Activated CD4-positive, alpha-beta memory T cell treated with anti-CD3 and anti-CD28 coated beads, Interleukin-2, amount 10 ng/mL, durations not matched to agents 7 days and 5 days (primary cell): ENCODE measurements around the gene EIF2B2. TPM values are rescaled to one million over a fixed set of nuclear protein-coding genes. Genes with fewer than 3 reads are reported as not detected.
"Not testable (repeated sequence)": the region's sequence is repeated elsewhere in the genome, so short reads cannot be mapped to it uniquely, and the experiment has no call there.

Experiments used
- CTCF ChIA-PET: fragments of 350-600 bp; sonication (Branson Sonifier 250); formaldehyde crosslinking; loops from one replicate; lab custom pipeline; 2021; ENCODE audit warnings: antibody characterized with exemption, inconsistent platforms; lab: Charles Lee
- POLR2A ChIA-PET: fragments of 350-600 bp; sonication (Branson Sonifier 250); formaldehyde crosslinking; loops from one replicate; lab custom pipeline; 2021; ENCODE audit warnings: antibody characterized with exemption; lab: Charles Lee
- DNase-seq: peaks from one replicate; pipeline ENCODE4 v3.0.0-alpha.2; 2020
- H3K27ac Mint-ChIP-seq: one replicate; pipeline ENCODE4 v1.8.0; 2021; ENCODE audit warnings: mild to moderate bottlenecking, mixed read lengths
- H3K27me3 Mint-ChIP-seq: one replicate; pipeline ENCODE4 v1.8.0; 2021; ENCODE audit warnings: mixed read lengths
- H3K36me3 Mint-ChIP-seq: one replicate; pipeline ENCODE4 v1.8.0; 2021; ENCODE audit warnings: low read depth, mixed read lengths
- H3K4me1 Mint-ChIP-seq: one replicate; pipeline ENCODE4 v1.8.0; 2021; ENCODE audit warnings: mixed read lengths
- H3K4me3 Mint-ChIP-seq: one replicate; pipeline ENCODE4 v1.8.0; 2021; ENCODE audit warnings: mild to moderate bottlenecking, mixed read lengths
- H3K9me3 Mint-ChIP-seq: one replicate; pipeline ENCODE4 v1.8.0; 2021; ENCODE audit warnings: mixed read lengths
- total RNA-seq, 2 experiments: library from RNA; stranded (reverse); gene quantifications; one replicate each; pipeline ENCODE4 v1.2.3, GENCODE V29; 2021

Gene EIF2B2
- total RNA-seq, 2 experiments from 2014 or later = 63.7 to 64.0 TPM

GRCh38 chr14:74982661-74983060 is 20.1 kb upstream of the EIF2B2 start:
- Mint-ChIP-seq H3K4me1 (no peaks in the 10 kb centered on the region), H3K4me3 (no peak overlapping the region), H3K27me3 (no peaks in the 10 kb centered on the region), H3K27ac (no peak overlapping the region), H3K36me3 (no peaks in the 10 kb centered on the region), H3K9me3 (no peaks in the 10 kb centered on the region)
- ChIA-PET POLR2A (no interaction called here), CTCF (no interaction called here)
- no peak for DNase-seq

DNA sequence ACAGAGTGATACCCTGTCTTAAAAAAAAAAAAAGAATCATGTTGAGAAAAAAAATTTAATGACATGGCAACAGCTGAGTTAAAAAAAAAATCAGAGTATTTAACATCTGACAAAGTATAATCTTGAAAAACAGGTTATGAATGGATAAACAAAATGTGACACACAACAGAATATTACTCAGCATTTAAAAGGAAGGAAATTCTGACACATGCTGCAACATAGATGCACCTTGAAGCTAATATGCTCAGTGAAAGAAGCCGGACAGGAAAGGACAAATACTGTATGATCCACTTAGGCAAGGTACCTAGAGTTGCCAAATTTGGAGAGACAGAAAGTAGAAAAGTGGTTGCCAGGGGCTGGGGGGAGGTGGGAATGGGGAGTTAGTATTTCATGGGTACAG is 19.4 kb upstream of the EIF2B2 start:
- no peaks in the 10 kb centered on the region for H3K36me3 Mint-ChIP-seq
- H3K4me1 Mint-ChIP-seq = no peaks in the 10 kb centered on the region
- H3K27me3 Mint-ChIP-seq = peaks cover 1% of the 10 kb centered on the region
- H3K27ac Mint-ChIP-seq = no peak overlapping the region
- H3K4me3 Mint-ChIP-seq = no peak overlapping the region
- POLR2A ChIA-PET = no interaction called here
- no peak for DNase-seq
- no peaks in the 10 kb centered on the region for H3K9me3 Mint-ChIP-seq
- CTCF ChIA-PET = no interaction called here

DNA sequence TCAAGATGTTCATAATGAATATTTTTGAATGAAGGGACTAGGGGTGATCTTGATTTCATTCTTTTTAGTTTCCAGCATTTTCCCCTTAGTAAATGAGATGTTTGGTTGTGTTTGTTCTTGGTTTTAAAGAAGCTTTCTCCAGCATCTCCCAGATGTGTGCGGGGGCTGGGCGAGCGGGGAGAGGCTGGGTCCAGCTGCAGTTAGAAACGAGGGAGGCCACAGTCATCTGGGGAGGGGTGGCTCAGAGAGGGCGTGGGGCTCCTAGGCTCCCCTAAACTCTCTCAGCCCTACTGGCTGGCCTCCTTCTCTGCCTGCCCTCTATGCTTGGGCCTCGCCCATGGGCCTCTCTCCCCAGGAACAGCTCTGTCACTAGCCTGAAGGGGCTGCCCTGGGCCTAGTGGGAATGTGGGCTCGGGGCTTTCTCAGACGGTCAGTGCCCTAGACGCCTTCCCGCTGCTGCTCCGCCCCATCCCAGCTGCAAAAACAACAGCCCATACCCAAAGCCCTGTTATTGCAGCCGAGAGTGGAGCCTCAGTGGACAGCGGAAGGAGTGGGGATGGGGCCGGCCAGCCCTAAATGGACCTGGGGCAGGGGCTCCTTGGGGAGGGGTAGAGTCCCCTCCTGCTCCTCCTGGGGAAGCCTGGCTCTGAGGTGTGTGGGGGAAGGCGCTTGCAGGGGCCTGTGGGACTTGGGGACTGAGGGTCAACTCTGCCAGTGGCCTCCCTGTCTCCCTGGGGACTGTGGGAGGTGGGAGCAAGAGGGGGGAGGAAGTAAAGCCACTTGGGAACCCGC is 18.3 kb upstream of the EIF2B2 start:
- Mint-ChIP-seq H3K36me3 (no peaks in the 10 kb centered on the region), H3K4me1 (no peaks in the 10 kb centered on the region), H3K4me3 (no peak overlapping the region), H3K27me3 (peaks cover 1% of the 10 kb centered on the region), H3K27ac (no peak overlapping the region), H3K9me3 (no peaks in the 10 kb centered on the region)
- no peak for DNase-seq
- ChIA-PET CTCF (no interaction called here), POLR2A (interaction anchor here (0.6 kb wide), 1 partner anchor 86 kb away, joined by 4 read pairs; no protein-coding TSS in a partner anchor)

DNA sequence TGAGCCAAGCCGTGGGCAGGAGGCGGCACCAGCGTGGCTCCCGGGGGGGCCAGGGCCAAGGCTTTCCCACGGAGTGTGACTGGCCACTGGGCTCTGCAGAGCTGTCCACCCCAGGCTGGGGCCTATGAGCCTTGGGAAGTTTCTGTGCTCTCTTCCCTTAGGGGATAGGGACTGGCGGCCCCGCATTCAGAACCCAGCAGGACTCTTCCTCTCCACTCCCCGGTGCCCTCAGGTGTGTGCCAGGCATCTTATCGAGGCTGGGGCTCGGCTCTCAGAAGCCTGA is 17.8 kb upstream of the EIF2B2 start:
- CTCF ChIA-PET = no interaction called here
- Mint-ChIP-seq H3K27ac (no peak overlapping the region), H3K27me3 (peaks cover 1% of the 10 kb centered on the region), H3K36me3 (no peaks in the 10 kb centered on the region), H3K4me1 (no peaks in the 10 kb centered on the region), H3K4me3 (no peak overlapping the region), H3K9me3 (no peaks in the 10 kb centered on the region)
- POLR2A ChIA-PET = no interaction called here
- DNase-seq = no peak

GRCh38 chr14:74985806-74986205 is 16.9 kb upstream of the EIF2B2 start:
- H3K27me3 Mint-ChIP-seq = peaks cover 4% of the 10 kb centered on the region
- CTCF ChIA-PET = no interaction called here
- no peaks in the 10 kb centered on the region for H3K4me1 Mint-ChIP-seq
- H3K4me3 Mint-ChIP-seq = no peak overlapping the region
- POLR2A ChIA-PET = no interaction called here
- no peak overlapping the region for H3K27ac Mint-ChIP-seq
- no peaks in the 10 kb centered on the region for H3K9me3 Mint-ChIP-seq
- H3K36me3 Mint-ChIP-seq = no peaks in the 10 kb centered on the region
- DNase-seq = no peak

DNA sequence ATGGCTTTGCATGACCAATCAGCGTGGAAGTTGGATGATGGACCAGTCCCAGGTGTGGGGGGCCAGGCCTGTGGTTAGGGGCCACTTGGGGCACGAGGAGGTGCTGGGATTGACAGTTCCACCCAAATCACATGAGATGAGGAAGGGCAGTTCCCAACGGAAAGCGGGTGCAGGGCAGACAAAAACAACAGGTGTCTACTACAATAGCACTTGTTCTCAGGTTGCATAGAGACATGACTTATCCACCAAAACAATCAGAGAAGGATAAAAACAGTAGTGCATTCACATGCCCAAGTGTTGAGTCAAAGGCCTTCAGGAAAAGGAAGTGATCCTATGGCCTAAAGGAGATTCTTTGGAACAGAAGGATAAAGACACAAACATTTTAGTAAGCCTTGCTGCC is 14.6 kb upstream of the EIF2B2 start:
- Mint-ChIP-seq H3K4me3 (no peak overlapping the region), H3K27ac (no peak overlapping the region), H3K4me1 (no peaks in the 10 kb centered on the region), H3K36me3 (no peaks in the 10 kb centered on the region), H3K9me3 (no peaks in the 10 kb centered on the region), H3K27me3 (peaks cover 4% of the 10 kb centered on the region)
- no peak for DNase-seq
- POLR2A ChIA-PET = interaction anchor here (0.9 kb wide), 2 partner anchors 14 to 16 kb away, joined by 3 to 5 read pairs; partner anchors contain the start of gene EIF2B2
- CTCF ChIA-PET = no interaction called here

GRCh38 chr14:74988993-74989392 is 13.7 kb upstream of the EIF2B2 start:
- no peak for DNase-seq
- Mint-ChIP-seq H3K27ac (no peak overlapping the region), H3K27me3 (peaks cover 4% of the 10 kb centered on the region), H3K9me3 (no peaks in the 10 kb centered on the region), H3K36me3 (no peaks in the 10 kb centered on the region), H3K4me3 (no peak overlapping the region), H3K4me1 (no peaks in the 10 kb centered on the region)
- POLR2A ChIA-PET = no interaction called here
- CTCF ChIA-PET = no interaction called here

DNA sequence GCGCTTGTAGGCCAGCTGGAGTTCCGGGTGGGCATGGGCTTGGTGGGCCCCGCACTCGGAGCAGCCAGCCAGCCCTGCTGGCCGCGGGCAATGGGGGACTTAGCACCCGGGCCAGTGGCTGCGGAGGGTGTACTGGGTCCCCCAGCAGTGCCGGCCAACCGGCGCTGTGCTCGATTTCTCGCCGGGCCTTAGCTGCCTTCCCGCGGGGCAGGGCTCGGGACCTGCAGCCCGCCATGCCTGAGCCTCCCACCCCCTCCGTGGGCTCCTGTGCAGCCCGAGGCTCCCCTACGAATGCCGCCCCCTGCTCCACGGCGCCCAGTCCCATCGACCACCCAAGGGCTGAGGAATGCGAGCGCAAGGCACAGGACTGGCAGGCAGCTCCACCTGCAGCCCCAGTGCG is 8.5 kb upstream of the EIF2B2 start:
- H3K36me3 Mint-ChIP-seq, H3K4me3 Mint-ChIP-seq, H3K9me3 Mint-ChIP-seq, H3K27me3 Mint-ChIP-seq, H3K4me1 Mint-ChIP-seq, DNase-seq, POLR2A ChIA-PET, CTCF ChIA-PET, H3K27ac Mint-ChIP-seq: not testable (repeated sequence)

GRCh38 chr14:74995781-74996180 is 6.9 kb upstream of the EIF2B2 start:
- not testable (repeated sequence) for H3K36me3 Mint-ChIP-seq

GRCh38 chr14:75001261-75001660 is 1.5 kb upstream of the EIF2B2 start:
- ChIA-PET CTCF (no interaction called here), POLR2A (interaction anchor here (2.6 kb wide), 1 partner anchor 10 kb away, joined by 8 read pairs; no protein-coding TSS in a partner anchor)
- Mint-ChIP-seq H3K4me1 (peaks cover 35% of the 10 kb centered on the region), H3K9me3 (peaks cover 4% of the 10 kb centered on the region), H3K27ac (no peak overlapping the region), H3K4me3 (no peak overlapping the region), H3K36me3 (peaks cover 43% of the 10 kb centered on the region), H3K27me3 (peaks cover 3% of the 10 kb centered on the region)
- DNase-seq = no peak

More at GRCh38 chr14:74995781-74996180, 6.9 kb upstream of the EIF2B2 start:
- H3K27ac Mint-ChIP-seq, H3K4me3 Mint-ChIP-seq, H3K27me3 Mint-ChIP-seq, DNase-seq, CTCF ChIA-PET, POLR2A ChIA-PET, H3K4me1 Mint-ChIP-seq, H3K9me3 Mint-ChIP-seq: not testable (repeated sequence)

GRCh38 chr14:75001899-75002298 is 822 bp upstream of the EIF2B2 start:
- H3K27ac Mint-ChIP-seq = peak overlapping the region; percentile 84
- ChIA-PET POLR2A (interaction anchor here (1.1 to 3.0 kb wide), 7 partner anchors 9 to 109 kb away, joined by 3 to 20 read pairs (median 4); partner anchors contain the start of gene ACYP1), CTCF (interaction anchor here (1.1 to 2.4 kb wide), 3 partner anchors 49 to 95 kb away, joined by 3 to 7 read pairs (median 4); partner anchors contain the start of gene ACYP1)
- H3K36me3 Mint-ChIP-seq = peaks cover 49% of the 10 kb centered on the region
- peaks cover 4% of the 10 kb centered on the region for H3K9me3 Mint-ChIP-seq
- no peak for DNase-seq
- peaks cover 3% of the 10 kb centered on the region for H3K27me3 Mint-ChIP-seq
- peak overlapping the region; percentile 92 for H3K4me3 Mint-ChIP-seq
- peaks cover 42% of the 10 kb centered on the region for H3K4me1 Mint-ChIP-seq

GRCh38 chr14:75003250-75004027 is 718 bp downstream of the EIF2B2 start:
- peaks cover 4% of the 10 kb centered on the region for H3K9me3 Mint-ChIP-seq
- ChIA-PET CTCF (interaction anchor here (1.2 to 2.4 kb wide), 8 partner anchors 10 to 142 kb away, joined by 3 to 12 read pairs (median 5); partner anchors contain the start of gene ACYP1), POLR2A (interaction anchor here (0.6 to 3.0 kb wide), 27 partner anchors 8 to 540 kb away, joined by 3 to 22 read pairs (median 4); partner anchors contain the start of genes ACYP1, PROX2, YLPM1 and ZC2HC1C)
- peaks cover 63% of the 10 kb centered on the region for H3K36me3 Mint-ChIP-seq
- H3K4me1 Mint-ChIP-seq = peaks cover 49% of the 10 kb centered on the region
- H3K4me3 Mint-ChIP-seq = peak overlapping the region; percentile 92
- H3K27ac Mint-ChIP-seq = peak overlapping the region; percentile 84
- DNase-seq = peak; percentile 21
- peaks cover 2% of the 10 kb centered on the region for H3K27me3 Mint-ChIP-seq

GRCh38 chr14:75005357-75005756 is 2.6 kb downstream of the EIF2B2 start:
- peaks cover 79% of the 10 kb centered on the region for H3K36me3 Mint-ChIP-seq
- H3K4me1 Mint-ChIP-seq = peaks cover 49% of the 10 kb centered on the region
- no peak for DNase-seq
- H3K9me3 Mint-ChIP-seq = peaks cover 4% of the 10 kb centered on the region
- H3K27ac Mint-ChIP-seq = no peak overlapping the region
- CTCF ChIA-PET = no interaction called here
- no peaks in the 10 kb centered on the region for H3K27me3 Mint-ChIP-seq
- no peak overlapping the region for H3K4me3 Mint-ChIP-seq
- POLR2A ChIA-PET = interaction anchor here (1.0 to 1.9 kb wide), 2 partner anchors 37 to 58 kb away, joined by 3 to 8 read pairs; partner anchors contain the start of gene ACYP1
